Transverse colon (tissue), 4 donors: ENCODE results near the gene TMEM178B. TPM values are rescaled to one million over a fixed set of nuclear protein-coding genes. Genes with fewer than 3 reads are reported as not detected.

Source experiments
- DNase-seq: peaks from one replicate; pipeline ENCODE4 v3.0.0-alpha.2; 2019
- H3K27ac ChIP-seq, 4 donors: fragments of 200-600 bp; sonication (generic); 2 replicates each; pipeline ENCODE4 v1.5.1; 2016 to 2018; ENCODE audit warnings: inconsistent platforms in 4 of 4
- H3K27me3 ChIP-seq: fragments of 200-600 bp; sonication (generic); 2 replicates; pipeline ENCODE4 v1.5.1; 2017; ENCODE audit warnings: inconsistent platforms
- H3K36me3 ChIP-seq, 4 donors: fragments of 200-600 bp; sonication (generic); 2 replicates each; pipeline ENCODE4 v1.5.1; 2017 to 2019; ENCODE audit warnings: inconsistent platforms in 4 of 4
- H3K4me1 ChIP-seq, 4 donors: fragments of 200-600 bp; sonication (generic); 2 replicates each; pipeline ENCODE4 v1.5.1; 2017 to 2020; ENCODE audit warnings: inconsistent platforms in 4 of 4
- H3K4me3 ChIP-seq, 4 donors: fragments of 200-600 bp; sonication (generic); 1 replicate in 1 of 4; 2 replicates in 3 of 4; pipeline versions ENCODE4 v1.5.1 to v1.6.1; 2017 to 2019; ENCODE audit warnings: inconsistent platforms in 4 of 4
- H3K9me3 ChIP-seq, 2 donors: fragments of 200-600 bp; sonication (generic); 2 replicates each; pipeline ENCODE4 v1.5.1; 2017 to 2019; ENCODE audit warnings: inconsistent platforms in 2 of 2
- CTCF ChIP-seq, 5 experiments: fragments of 200-600 bp in 3 of 5; fragments of 450-650 bp in 2 of 5; sonication (generic) in 3 of 5; IDR thresholded peaks; 1 replicate in 2 of 5; 2 replicates in 3 of 5; pipeline ENCODE4 v1.5.1; 2016 to 2017; ENCODE audit warnings: antibody characterized with exemption in 5 of 5, inconsistent platforms in 3 of 5, mild to moderate bottlenecking in 2 of 5, moderate library complexity in 1 of 5
- EP300 ChIP-seq: sonication (generic); formaldehyde crosslinking; IDR thresholded peaks from one replicate; pipeline ENCODE4 v1.6.1; 2017; ENCODE audit warnings: antibody characterized with exemption, low read depth
- POLR2A ChIP-seq: fragments of 450-650 bp; IDR thresholded peaks from one replicate; pipeline ENCODE4 v1.6.1; 2016; ENCODE audit warnings: antibody characterized with exemption, mild to moderate bottlenecking, moderate library complexity
- POLR2AphosphoS5 ChIP-seq, 3 donors: sonication (generic); formaldehyde crosslinking; IDR thresholded peaks; one replicate each; pipeline ENCODE4 v1.6.1; 2016; ENCODE audit warnings: antibody characterized with exemption in 3 of 3
- WGBS, 2 donors: methylation state at CpG; one replicate each; pipeline ENCODE4 v1.1.5; 2018; ENCODE audit warnings: low coverage in 1 of 2; 5-methylcytosine and 5-hydroxymethylcytosine counted together
- in situ Hi-C, 4 donors: fragments of 200-750 bp; cut with MboI; loops; one replicate each; pipeline versions ENCODE4 v1.15.0 to v1.15.1; 2017; ENCODE audit warnings: low sequenced_read_pairs in 3 of 4, low pct_ligation_motif_present in 1 of 4, low pct_unique_long_range_greater_than_20kb in 1 of 4
- intact Hi-C: fragments of 100-400 bp; cut with DNase I; formaldehyde crosslinking; loops from one replicate; pipeline ENCODE4 v1.15.1; 2023; ENCODE audit warnings: low total_unique reads
- total RNA-seq, 4 donors: library from RNA; depleted of rRNA; stranded (reverse); fragments of >200 nt; gene quantifications; one replicate each; pipeline ENCODE4 v1.1.0, GENCODE V29; 2016

The TMEM178B gene
- total RNA-seq, 4 donors from 2014 or later: 0.32 to 0.82 (median 0.39) TPM

- intact Hi-C loops: no loop called here
- in situ Hi-C loops: no loop called here
- DNase-seq: no peak
- WGBS, 2 donors: 27 to 64% methylated on average over 2 to 12 of the region's 12 CpGs
- no peak overlapping the region for H3K4me3 ChIP-seq
- H3K27ac ChIP-seq: no peak overlapping the region
- no peaks in the 10 kb centered on the region for H3K36me3 ChIP-seq
- no peaks in the 10 kb centered on the region for H3K9me3 ChIP-seq
- H3K4me1 ChIP-seq: no peaks in the 10 kb centered on the region
- H3K27me3 ChIP-seq: no peaks in the 10 kb centered on the region
- TF ChIP-seq CTCF (IDR thresholded peaks at IDR 0.05) (no peak), POLR2A (no peak), POLR2AphosphoS5 (IDR thresholded peaks at IDR 0.05) (no peak), EP300 (no peak)
These were observed 124.5 kb downstream of the TMEM178B start for GRCh38 chr7:141198194-141198958.

GRCh38 chr7:141200191-141201108 is 126.6 kb downstream of the TMEM178B start:
- no peaks in the 10 kb centered on the region for H3K9me3 ChIP-seq
- intact Hi-C loops: no loop called here
- no peak overlapping the region for H3K27ac ChIP-seq
- H3K4me3 ChIP-seq: no peak overlapping the region
- DNase-seq: no peak
- H3K4me1 ChIP-seq: no peaks in the 10 kb centered on the region
- TF ChIP-seq CTCF (IDR thresholded peaks at IDR 0.05) (no peak), EP300 (no peak), POLR2A (no peak), POLR2AphosphoS5 (IDR thresholded peaks at IDR 0.05) (no peak)
- no peaks in the 10 kb centered on the region for H3K36me3 ChIP-seq
- in situ Hi-C loops: no loop called here
- WGBS, 2 donors: 77 to 79% methylated on average over 9 to 14 of the region's 14 CpGs
- no peaks in the 10 kb centered on the region for H3K27me3 ChIP-seq

- H3K27me3 ChIP-seq: no peaks in the 10 kb centered on the region
- H3K4me1 ChIP-seq: no peaks in the 10 kb centered on the region
- H3K36me3 ChIP-seq: no peaks in the 10 kb centered on the region
- no peak overlapping the region for H3K27ac ChIP-seq
- no peak for TF ChIP-seq POLR2AphosphoS5 (IDR thresholded peaks at IDR 0.05)
- no peak for TF ChIP-seq EP300
- no peak for TF ChIP-seq CTCF (IDR thresholded peaks at IDR 0.05)
- no peak for TF ChIP-seq POLR2A
- DNase-seq: no peak
- 57 to 72% methylated on average over 3 to 11 of the region's 11 CpGs for WGBS, 2 donors
- intact Hi-C loops: no loop called here
- H3K4me3 ChIP-seq: no peak overlapping the region
- in situ Hi-C loops: no loop called here
- no peaks in the 10 kb centered on the region for H3K9me3 ChIP-seq
These were observed 127.5 kb downstream of the TMEM178B start for GRCh38 chr7:141201145-141201885.

- WGBS, 2 donors: 52 to 55% methylated on average over 4 of the region's 4 CpGs
- in situ Hi-C loops (no loop called here), intact Hi-C loops (no loop called here)
- H3K9me3 ChIP-seq: no peaks in the 10 kb centered on the region
- H3K36me3 ChIP-seq: no peaks in the 10 kb centered on the region
- no peak for DNase-seq
- no peaks in the 10 kb centered on the region for H3K4me1 ChIP-seq
- no peaks in the 10 kb centered on the region for H3K27me3 ChIP-seq
- no peak overlapping the region for H3K4me3 ChIP-seq
- no peak for TF ChIP-seq POLR2A
- no peak for TF ChIP-seq CTCF (IDR thresholded peaks at IDR 0.05)
- TF ChIP-seq POLR2AphosphoS5 (IDR thresholded peaks at IDR 0.05): no peak
- no peak for TF ChIP-seq EP300
- H3K27ac ChIP-seq: no peak overlapping the region
These were observed 128.7 kb downstream of the TMEM178B start for GRCh38 chr7:141202535-141202934.
